ENCODE measurements around the gene NISCH.

DNA sequence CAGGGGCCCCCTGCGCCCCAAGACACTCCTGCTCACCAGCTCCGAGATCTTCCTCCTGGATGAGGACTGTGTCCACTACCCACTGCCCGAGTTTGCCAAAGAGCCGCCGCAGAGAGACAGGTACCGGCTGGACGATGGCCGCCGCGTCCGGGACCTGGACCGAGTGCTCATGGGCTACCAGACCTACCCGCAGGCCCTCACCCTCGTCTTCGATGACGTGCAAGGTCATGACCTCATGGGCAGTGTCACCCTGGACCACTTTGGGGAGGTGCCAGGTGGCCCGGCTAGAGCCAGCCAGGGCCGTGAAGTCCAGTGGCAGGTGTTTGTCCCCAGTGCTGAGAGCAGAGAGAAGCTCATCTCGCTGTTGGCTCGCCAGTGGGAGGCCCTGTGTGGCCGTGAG is 36.7 kb downstream of the NISCH start:
- TF ChIP-seq, protein P1, sequence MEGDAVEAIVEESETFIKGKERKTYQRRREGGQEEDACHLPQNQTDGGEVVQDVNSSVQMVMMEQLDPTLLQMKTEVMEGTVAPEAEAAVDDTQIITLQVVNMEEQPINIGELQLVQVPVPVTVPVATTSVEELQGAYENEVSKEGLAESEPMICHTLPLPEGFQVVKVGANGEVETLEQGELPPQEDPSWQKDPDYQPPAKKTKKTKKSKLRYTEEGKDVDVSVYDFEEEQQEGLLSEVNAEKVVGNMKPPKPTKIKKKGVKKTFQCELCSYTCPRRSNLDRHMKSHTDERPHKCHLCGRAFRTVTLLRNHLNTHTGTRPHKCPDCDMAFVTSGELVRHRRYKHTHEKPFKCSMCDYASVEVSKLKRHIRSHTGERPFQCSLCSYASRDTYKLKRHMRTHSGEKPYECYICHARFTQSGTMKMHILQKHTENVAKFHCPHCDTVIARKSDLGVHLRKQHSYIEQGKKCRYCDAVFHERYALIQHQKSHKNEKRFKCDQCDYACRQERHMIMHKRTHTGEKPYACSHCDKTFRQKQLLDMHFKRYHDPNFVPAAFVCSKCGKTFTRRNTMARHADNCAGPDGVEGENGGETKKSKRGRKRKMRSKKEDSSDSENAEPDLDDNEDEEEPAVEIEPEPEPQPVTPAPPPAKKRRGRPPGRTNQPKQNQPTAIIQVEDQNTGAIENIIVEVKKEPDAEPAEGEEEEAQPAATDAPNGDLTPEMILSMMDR (conservative IDR thresholded peaks at IDR 0.05; ENCODE audit: low read depth, low read length), result no peak
- no peak for TF ChIP-seq EZH2 (IDR thresholded peaks at IDR 0.05; ENCODE audit: low read length, unreplicated experiment)
- TF ChIP-seq EZH2phosphoT487 (IDR thresholded peaks at IDR 0.05; ENCODE audit: borderline replicate concordance, low read length), result no peak

All from PC-3 (cell line).